HG03457 (cell line): ENCODE data around the gene JPT2.

Experiments used
- ATAC-seq: cut with Tn5 transposase; IDR thresholded peaks from one replicate; pipeline ENCODE4 v1.9.1; 2021; ENCODE audit warnings: moderate number of reproducible peaks; ENCODE audit not compliant: unreplicated experiment

JPT2 gene

GRCh38 chr16:1677942-1678499 lies at the start of gene JPT2:
TSS of gene JPT2 (plus strand) at chr16:1678279. CDS start at chr16:1678313, 34 bp downstream.
- peak; percentile 88 for ATAC-seq

GRCh38 chr16:1630450-1631213 lies 47.4 kb upstream of the JPT2 start:
- ATAC-seq, result no peak

- ATAC-seq, result no peak
These were observed 46.8 kb upstream of the JPT2 start for GRCh38 chr16:1631230-1631629.

GRCh38 chr16:1631931-1632637 lies 46.0 kb upstream of the JPT2 start:
- no peak for ATAC-seq

- ATAC-seq, result no peak
These were observed 45.5 kb upstream of the JPT2 start for GRCh38 chr16:1632638-1632970.

- no peak for ATAC-seq
These were observed 44.8 kb upstream of the JPT2 start for GRCh38 chr16:1633310-1633709.

- ATAC-seq, result no peak
These were observed 43.5 kb upstream of the JPT2 start for GRCh38 chr16:1634541-1634940.

GRCh38 chr16:1635070-1635469 lies 43.0 kb upstream of the JPT2 start:
- no peak for ATAC-seq

GRCh38 chr16:1637526-1637925 lies 40.6 kb upstream of the JPT2 start:
- no peak for ATAC-seq

- ATAC-seq, result no peak
These were observed 39.3 kb upstream of the JPT2 start for GRCh38 chr16:1638757-1639156.

GRCh38 chr16:1639282-1639681 lies 38.8 kb upstream of the JPT2 start:
- no peak for ATAC-seq

GRCh38 chr16:1639860-1640259 lies 38.2 kb upstream of the JPT2 start:
- ATAC-seq, result no peak

- no peak for ATAC-seq
These were observed 37.7 kb upstream of the JPT2 start for GRCh38 chr16:1640261-1640941.

GRCh38 chr16:1641261-1641660 lies 36.8 kb upstream of the JPT2 start:
- ATAC-seq, result no peak

GRCh38 chr16:1642148-1642547 lies 35.9 kb upstream of the JPT2 start:
- ATAC-seq, result no peak

- ATAC-seq, result no peak
These were observed 35.3 kb upstream of the JPT2 start for GRCh38 chr16:1642753-1643152.

- ATAC-seq, result no peak
These were observed 34.6 kb upstream of the JPT2 start for GRCh38 chr16:1643521-1643920.

GRCh38 chr16:1645914-1646525 lies 32.1 kb upstream of the JPT2 start:
- ATAC-seq, result no peak

- no peak for ATAC-seq
These were observed 30.2 kb upstream of the JPT2 start for GRCh38 chr16:1647856-1648255.

GRCh38 chr16:1650131-1650530 lies 27.9 kb upstream of the JPT2 start:
- ATAC-seq, result no peak
